ENCODE results near the gene SETD1A.

The SETD1A gene

DNA sequence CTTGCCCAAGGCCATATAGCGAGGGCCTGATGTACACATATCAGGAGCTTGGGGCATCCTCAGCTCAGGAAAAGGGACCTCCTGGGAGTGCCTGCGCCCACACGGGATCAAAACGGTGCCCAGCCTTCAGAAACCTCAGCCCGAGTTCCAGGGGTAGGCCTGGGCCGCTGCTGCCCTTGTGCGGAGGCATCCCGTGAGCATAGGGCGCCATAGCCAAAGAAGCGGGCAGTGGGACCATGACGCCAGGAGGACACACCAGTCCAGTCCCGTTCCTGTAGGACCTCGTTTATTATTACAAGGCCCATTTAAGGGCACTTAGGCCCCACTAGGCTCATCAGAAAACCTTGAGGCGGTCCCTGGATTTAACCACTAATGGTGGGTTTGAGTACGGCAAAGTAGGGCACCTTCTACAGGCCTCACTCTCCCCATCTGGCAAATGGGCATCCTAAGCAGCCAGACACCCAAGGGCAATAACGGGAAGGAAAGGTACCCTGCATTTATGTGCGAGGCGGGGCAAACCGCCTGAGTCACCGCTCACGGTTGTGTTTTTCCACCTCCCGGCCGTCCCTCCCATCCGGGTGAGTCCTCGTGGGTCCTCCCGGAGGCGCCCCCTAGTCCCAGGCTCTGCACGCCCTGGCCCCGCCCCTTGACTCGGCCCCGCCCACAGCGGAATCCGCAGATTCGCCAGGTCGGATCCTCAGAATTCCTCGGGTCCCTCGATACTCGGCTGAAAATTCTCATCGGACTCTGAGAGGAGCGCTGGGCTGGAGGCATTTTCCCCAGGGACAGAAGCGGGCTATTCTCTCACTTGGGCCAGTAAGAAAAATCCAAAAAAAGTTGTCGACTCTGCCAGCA is 726 bp upstream of the SETD1A start:
- peak; percentile 86 for DNase-seq

DNA sequence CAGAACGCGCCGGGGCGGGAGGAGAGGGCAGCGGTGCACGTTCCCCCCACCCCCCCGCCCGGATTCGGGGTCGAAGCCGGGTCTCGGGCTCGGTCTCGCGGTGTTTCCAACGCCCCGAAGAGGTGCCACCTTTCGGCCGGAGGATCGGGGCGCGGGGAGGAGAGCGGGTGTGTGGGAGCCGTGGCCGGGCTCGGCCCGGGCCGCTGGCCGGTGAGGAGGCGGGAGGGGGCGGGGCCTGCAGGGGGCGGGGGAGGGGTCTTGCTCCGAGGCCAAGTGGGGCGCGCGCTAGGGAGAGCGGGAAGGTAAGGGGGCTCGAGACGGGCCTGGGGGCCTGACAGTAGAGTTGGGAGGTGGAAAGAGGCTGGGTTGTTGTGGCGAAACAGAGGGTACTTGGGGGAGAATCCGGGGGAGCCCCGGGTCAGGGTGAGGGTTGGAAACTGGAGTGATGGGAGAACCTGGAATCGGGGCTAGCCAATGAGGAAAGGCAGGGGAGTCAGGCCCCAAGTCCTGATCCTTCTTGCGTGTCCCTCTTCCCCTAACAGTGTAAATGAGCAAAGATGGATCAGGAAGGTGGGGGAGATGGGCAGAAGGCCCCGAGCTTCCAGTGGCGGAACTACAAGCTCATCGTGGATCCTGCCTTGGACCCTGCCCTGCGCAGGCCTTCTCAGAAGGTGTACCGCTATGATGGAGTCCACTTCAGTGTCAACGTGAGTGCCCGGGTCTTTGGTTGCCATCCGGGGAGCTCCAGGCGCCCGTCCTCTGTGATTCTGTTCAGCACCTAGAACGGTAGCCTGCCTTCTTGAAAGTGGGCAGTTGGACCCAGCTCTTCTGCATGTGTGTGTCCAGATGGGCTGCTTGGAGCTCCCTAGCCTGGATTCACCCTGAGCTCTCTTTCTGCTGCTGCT is 873 bp downstream of the SETD1A start:
- peak; percentile 61 for DNase-seq

DNA sequence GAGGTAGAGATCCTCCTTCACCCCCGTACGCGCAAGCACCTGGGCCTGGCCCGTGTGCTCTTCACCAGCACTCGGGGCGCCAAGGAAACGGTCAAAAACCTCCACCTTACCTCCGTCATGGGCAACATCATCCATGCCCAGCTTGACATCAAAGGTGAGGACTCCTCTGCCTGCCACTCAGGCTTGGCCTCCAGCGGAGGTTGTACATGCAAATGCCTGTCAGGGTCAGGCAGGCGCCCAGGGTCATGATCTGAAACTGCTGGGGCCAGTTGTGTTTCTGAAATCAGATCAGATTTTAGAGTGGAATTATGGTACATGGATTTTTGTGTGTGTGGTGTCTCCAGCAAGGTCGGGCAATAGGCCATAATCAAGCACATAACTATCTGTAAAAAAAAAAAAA is 3.8 kb downstream of the SETD1A start:
- no peak for DNase-seq

DNA sequence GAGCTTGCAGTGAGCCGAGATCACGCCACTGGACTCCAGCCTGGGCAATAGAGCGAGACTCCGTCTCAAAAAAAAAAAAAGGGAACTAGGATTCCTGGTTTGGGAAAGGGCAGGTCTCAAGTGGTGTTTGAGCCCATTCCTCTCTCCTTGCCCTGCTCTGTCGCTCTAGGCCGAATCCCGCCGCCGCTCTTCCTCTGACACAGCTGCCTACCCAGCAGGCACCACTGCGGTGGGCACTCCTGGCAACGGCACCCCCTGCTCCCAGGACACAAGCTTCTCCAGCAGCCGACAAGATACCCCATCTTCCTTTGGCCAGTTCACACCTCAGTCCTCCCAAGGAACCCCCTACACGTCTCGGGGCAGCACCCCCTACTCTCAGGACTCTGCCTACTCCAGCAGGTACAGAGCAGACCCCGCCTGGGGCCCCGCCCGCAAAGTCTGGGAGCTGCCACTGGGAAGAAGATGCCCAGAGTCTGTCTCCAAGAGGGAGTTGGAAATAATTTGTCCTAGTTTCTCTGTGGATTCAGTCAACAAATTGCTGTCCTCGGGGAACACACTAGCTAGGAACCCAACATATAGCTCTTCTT is 6.5 kb downstream of the SETD1A start:
- no peak for DNase-seq

DNA sequence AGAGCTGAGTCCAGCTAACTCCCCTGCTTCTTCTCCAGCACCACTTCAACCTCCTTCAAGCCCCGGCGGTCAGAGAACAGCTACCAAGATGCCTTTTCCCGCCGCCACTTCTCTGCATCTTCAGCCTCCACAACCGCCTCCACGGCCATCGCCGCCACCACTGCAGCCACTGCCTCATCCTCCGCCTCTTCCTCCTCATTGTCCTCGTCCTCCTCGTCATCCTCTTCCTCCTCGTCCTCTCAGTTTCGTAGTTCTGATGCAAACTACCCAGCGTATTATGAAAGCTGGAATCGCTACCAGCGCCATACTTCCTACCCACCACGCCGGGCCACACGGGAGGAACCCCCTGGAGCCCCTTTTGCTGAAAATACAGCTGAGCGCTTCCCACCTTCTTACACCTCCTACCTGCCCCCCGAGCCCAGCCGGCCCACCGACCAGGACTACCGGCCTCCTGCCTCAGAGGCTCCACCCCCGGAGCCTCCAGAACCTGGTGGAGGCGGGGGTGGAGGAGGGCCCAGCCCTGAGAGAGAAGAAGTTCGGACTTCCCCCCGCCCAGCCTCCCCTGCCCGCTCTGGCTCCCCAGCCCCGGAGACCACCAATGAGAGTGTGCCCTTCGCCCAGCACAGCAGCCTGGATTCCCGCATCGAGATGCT is 7.1 kb downstream of the SETD1A start:
- DNase-seq: no peak

DNA sequence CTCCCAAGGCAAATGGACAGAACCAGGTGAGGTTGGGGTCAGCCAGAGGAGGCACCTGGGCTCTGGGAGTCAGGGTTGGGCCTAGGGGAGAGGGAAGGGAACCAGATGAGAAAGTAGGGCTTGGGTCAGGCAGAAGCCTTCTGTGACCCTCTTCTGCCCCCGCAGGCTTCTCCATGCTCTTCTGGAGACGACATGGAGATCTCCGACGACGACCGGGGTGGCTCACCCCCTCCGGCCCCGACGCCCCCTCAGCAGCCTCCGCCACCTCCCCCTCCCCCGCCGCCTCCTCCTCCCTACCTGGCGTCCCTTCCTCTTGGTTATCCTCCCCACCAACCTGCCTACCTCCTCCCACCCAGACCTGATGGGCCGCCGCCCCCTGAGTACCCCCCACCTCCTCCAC is 7.9 kb downstream of the SETD1A start:
- no peak for DNase-seq

DNA sequence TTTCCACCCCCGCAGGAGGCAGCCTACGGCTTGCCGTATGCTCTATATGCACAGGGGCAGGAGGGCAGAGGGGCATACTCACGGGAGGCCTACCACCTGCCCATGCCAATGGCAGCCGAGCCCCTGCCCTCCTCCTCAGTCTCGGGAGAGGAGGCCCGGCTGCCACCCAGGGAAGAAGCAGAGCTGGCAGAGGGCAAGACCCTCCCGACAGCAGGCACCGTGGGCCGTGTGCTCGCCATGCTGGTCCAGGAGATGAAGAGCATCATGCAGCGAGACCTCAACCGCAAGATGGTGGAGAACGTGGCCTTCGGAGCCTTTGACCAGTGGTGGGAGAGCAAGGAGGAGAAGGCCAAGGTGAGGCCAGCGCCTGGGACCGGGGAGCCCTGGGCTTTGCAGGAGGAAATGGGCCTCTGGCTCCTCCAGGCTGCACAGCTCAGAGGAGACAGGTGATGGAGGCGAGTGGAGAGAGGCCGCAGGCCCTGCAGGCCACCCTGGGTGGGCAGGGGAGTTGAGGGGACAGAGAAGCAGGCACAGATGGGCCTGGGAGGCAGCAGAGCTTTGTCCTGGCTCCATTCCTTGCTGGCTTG is 8.6 kb downstream of the SETD1A start:
- DNase-seq: no peak

DNA sequence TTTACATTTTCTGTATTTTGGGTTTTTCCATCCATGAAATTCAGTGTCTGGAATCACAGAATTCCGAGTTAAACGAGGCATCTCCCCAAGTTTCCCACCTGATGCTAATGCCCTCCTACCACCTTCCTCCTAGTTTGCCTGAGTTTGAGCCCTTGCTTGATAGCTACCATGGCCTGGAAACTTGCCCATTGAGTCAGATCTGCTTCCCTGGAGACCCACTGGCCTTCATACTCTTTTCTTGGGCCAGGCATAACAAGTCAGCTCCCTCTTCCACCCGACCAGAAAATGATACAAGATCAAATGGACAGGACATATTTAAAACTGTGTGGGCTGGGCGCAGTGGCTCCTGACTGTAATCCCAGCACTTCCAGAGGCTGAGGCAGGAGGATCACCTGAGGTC is 10.2 kb downstream of the SETD1A start:
- no peak for DNase-seq

DNA sequence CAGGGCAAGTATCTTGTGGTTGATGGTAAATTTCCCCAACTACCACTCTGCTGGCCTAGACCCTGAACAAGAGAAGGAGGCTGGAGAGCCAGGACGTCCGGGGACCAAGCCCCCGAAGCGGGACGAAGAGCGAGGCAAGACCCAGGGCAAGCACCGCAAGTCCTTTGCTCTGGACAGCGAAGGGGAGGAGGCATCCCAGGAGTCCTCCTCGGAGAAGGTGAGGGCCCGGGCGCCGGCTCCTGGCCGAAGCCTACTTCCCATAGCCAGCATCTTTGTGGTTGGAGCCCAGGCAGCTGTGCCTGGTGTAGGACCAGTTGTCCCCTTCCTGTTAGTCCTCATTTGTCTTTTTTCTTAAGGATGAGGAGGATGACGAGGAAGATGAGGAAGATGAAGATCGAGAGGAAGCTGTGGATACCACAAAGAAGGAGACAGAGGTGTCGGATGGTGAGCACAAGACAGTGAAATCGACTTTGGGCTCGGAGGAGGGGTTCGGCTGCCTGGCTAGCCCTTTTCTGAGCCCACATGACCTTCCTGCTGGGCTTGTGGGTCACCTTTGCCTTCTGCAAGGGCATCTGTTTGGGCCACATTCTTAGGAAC is 11.8 kb downstream of the SETD1A start:
- DNase-seq: no peak

DNA sequence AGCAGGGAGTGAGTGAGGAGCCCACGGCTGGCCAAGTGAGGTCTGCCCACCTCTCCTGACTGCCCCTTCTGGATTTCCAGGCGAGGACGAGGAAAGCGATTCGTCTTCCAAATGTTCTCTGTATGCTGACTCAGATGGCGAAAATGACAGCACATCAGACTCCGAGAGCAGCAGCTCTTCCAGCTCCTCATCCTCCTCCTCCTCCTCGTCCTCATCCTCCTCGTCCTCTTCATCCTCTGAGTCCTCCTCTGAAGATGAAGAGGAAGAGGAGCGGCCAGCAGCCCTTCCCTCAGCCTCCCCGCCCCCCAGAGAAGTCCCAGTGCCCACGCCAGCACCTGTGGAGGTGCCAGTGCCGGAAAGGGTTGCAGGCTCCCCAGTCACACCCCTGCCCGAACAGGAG is 13.7 kb downstream of the SETD1A start:
- no peak for DNase-seq

DNA sequence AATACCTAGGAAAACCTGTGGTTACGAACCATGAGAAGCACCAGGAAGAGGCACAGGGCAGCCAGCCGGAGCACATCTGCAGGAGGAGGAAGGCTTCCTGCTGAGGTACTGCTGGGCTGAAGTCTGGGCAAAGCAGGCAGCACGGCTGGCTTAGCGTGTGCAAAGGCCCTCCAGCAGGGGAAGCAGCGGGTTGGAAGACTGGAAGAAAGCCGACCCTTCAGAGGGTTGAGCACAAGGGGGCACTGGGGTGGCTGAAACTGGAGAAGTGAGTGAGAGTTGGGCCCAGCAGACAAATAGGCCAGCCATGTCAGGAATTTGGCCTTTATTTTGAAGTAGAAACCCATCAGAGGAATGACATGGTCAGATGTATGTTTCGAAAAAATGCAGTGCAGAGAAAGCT is 15.3 kb downstream of the SETD1A start:
- no peak for DNase-seq

DNA sequence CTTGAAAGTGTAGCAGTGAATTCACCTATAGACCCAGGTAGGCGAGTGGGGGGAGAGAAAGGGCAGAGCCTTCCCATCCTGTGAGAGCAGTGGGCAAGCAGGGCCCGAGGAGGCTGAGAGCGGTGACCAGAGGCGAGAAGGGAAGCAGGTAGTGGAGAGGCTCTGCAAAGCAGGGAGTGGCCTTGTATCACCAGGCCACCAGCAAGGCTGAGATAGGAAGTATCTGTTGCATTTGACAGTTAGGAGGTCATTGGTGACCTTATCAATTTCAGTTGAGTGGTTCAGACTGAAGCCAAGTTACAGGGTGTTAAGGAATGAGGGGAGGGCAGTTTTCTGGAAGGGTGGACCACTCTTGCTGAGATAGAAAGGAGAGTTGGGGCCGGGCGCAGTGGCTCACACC is 16.8 kb downstream of the SETD1A start:
- DNase-seq: no peak

DNA sequence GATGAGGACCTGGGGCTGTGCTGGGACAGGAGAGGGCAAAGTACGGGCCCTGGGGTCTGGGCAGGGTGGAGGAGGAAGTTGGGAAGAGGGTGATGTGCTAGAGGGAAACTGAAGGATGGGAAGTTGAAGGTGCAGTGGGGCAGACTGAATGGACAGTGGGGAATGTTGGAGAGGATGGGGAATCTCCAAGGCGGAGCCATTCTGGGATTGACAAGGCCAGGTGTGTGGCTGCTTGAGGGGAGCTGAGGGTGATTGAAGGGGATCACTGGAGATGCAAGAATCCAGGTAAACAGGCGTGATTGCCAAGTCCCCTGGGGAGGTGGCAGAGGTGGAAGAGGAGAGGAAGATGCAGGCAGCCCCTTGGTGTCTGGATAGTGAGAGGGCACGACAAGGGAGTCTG is 18.9 kb downstream of the SETD1A start:
- DNase-seq: no peak

DNA sequence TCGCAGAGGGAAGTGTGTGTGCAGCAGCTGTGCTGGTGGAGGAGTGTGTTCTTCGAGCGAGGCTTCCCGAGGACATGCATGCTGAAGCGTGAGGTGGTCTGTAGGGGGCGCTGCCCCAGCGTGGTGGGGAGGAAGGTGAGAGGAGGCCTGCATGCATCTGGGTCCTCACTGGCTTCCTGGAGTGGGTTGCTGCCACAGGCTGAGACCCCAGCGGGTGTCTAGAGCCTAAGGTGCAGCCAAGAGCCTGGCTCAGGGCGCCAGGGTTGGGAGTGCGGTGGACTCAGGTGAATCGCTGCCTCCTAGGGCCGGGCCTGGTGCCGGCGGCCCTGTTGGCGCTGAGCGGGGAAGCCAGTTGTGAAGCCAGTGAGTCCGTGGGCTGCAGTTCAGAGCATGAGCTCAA is 19.9 kb downstream of the SETD1A start:
- peak; percentile 18 for DNase-seq

DNA sequence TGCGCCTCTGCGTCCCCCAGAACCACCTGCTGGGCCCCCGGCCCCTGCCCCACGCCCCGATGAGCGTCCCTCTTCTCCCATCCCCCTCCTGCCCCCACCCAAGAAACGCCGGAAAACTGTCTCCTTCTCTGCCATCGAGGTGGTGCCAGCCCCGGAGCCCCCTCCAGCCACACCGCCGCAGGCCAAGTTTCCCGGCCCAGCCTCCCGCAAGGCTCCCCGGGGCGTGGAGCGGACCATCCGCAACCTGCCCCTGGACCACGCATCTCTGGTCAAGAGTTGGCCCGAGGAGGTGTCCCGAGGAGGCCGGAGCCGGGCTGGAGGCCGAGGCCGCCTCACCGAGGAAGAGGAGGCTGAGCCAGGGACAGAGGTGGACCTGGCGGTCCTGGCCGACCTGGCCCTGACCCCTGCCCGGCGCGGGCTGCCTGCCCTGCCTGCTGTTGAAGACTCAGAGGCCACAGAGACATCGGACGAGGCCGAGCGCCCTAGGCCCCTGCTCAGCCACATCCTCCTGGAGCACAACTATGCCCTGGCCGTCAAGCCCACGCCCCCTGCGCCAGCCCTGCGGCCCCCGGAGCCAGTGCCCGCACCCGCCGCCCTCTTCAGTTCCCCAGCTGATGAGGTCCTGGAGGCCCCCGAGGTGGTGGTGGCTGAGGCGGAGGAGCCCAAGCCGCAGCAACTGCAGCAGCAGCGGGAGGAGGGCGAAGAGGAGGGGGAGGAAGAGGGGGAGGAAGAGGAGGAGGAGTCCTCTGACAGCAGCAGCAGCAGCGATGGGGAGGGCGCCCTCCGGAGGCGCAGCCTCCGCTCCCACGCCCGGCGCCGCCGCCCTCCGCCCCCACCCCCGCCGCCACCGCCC is 21.8 kb downstream of the SETD1A start:
- no peak for DNase-seq

DNA sequence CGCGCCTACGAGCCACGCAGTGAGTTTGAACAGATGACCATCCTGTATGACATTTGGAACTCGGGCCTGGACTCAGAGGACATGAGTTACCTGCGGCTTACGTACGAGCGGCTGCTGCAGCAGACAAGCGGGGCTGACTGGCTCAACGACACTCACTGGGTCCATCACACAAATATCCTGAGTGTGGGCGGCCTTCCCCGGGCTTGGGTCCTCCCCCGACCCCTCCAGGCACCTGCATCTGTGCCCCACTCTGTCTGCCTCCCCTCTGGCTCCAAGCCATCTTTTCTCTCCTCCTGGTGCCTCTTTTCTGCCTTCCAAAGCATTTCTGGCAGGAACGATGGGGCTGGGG is 22.4 kb downstream of the SETD1A start:
- no peak for DNase-seq

DNA sequence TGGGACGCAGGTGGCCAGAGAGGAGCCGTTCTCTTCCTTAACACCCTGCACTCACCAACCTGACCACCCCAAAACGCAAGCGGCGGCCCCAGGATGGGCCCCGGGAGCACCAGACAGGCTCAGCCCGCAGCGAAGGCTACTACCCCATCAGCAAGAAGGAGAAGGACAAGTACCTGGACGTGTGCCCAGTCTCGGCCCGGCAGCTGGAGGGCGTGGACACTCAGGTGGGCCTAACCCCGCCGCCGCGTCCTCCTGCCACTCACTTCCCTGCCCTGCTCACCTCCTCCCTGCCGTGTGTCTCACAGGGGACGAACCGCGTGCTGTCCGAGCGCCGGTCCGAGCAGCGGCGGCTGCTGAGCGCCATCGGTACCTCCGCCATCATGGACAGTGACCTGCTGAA is 22.9 kb downstream of the SETD1A start:
- no peak for DNase-seq

DNA sequence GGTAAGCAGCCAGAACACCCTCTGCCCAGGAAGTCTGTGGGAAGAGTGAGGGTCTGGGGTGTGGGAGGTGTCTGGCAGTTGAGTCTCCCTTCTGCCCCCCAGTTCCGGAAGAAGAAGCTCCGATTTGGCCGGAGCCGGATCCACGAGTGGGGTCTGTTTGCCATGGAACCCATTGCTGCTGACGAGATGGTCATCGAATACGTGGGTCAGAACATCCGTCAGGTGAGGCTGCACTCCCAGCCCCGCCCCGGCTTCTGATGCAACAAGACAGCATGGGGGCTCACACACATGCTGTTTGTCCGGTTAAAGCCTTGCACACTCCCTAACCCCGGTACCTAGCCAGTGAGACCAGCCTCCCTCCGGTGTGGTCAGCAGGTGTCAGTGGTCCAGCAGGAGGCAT is 23.4 kb downstream of the SETD1A start:
- no peak for DNase-seq

DNA sequence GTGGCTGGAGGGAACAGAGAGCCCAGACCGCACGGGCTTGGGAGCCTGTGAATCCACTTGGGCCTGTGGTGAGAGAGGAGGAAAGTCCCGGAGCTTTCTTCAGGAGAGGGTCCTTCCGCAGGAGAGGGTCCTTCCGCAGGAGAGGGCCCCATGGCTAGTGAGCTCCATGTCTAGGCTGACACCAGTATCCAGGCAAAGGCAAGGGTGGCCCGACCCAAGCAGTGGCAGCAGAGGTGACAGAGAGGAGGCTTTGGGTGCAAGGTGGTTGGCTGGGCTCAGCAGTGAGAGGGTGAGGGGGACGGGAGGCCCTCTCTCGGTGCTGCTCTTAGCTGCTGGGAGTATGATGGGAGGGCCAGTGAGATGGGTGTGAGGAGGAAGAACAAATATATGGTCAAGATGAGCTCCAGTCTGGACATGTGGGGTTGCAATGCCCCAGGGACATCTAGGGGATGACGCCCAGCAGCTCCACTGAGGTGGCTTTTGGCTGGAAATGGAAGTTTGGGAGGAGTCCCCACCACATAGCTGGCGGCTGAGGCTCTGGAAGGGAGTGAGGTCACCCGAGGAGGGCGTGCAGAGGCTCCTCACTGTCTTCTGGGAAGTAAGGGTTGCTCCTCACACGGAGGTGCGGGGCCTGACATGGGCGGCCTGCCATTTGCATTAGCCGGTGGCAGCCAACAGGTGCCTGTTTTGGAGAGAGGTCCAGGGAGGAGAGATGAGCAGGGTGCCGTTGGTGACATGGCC is 25.2 kb downstream of the SETD1A start:
- no peak for DNase-seq

DNA sequence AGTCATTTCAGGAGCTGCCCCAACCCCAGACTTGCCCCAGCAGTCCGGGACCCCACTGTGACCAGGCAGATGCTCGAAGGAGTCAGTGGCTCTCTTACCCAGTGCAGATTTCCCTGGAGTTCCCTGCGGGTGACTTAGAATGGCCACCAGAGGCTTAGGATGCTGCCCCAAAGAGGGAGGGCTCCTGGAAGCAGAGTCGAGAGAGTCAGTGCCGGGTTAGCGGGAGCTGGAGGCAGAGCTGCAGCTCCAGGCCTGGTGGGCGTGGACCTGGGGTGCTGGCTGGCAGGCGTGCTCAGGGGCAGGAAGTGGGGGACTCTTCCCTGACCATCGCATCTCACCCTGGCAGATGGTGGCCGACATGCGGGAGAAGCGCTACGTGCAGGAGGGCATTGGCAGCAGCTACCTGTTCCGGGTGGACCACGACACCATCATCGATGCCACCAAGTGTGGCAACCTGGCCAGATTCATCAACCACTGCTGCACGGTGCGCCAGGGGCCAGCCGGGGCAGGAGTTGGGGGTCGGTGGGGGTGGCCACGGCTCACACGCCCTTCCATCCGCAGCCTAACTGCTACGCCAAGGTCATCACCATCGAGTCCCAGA is 25.8 kb downstream of the SETD1A start:
- DNase-seq: no peak

Measured in activated CD4-positive, alpha-beta T cell treated with anti-CD3 and anti-CD28 coated beads, Interleukin-2, amount 50 U/mL, for 1 hour (primary cell).